ENCODE data around the gene FAM53C.

FAM53C gene

DNA sequence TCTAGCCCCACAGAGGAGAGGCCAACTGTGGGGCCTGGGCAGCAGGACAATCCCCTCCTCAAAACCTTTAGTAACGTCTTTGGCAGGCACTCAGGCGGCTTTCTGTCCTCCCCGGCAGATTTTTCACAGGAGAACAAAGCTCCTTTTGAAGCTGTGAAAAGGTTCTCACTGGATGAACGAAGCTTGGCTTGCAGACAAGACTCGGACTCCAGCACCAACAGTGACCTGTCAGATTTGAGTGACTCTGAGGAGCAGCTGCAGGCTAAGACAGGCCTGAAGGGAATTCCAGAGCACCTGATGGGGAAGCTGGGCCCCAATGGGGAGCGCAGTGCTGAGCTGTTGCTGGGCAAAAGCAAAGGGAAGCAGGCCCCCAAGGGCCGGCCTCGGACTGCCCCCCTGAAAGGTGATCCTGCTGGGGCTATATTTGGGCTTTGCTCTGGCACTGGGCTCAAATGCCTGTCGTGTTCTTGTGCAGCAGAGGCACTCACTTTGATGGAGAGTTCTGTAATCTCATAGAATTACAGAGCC, 53.9 kb downstream of the FAM53C start:
- no peak for DNase-seq (ENCODE audit: low read depth, low spot score)
